ENCODE measurements around the gene SND1. TPM values are rescaled to one million over a fixed set of nuclear protein-coding genes. Genes with fewer than 3 reads are reported as not detected.

The SND1 gene
- total and polyA plus RNA-seq, 12 donors = 58.9 to 266 (median 132) TPM

- no peaks in the 10 kb centered on the region for H3K9me3 ChIP-seq (replicated peaks in 1 of 3)
- intact Hi-C loops (cut with DNase I) = no loop called here
- no peak overlapping the region for H3K27ac ChIP-seq
- H3K27me3 ChIP-seq = no peaks in the 10 kb centered on the region
- H3K36me3 ChIP-seq (replicated peaks in 1 of 2) = no peaks in the 10 kb centered on the region
- TF ChIP-seq CTCF (IDR thresholded peaks at IDR 0.05) (no peak), POLR2A (IDR thresholded peaks at IDR 0.05) (no peak)
- no peak overlapping the region for H3K4me3 ChIP-seq
- H3K4me1 ChIP-seq (replicated peaks in 1 of 2) = peaks cover 13 to 45% of the 10 kb centered on the region in 2 donors
- WGBS, 4 donors = 85 to 89% (median 87%) methylated on average over 9 of the region's 9 CpGs
- DNase-seq = no peak
Measured at GRCh38 chr7:127892488-127893314, 240.7 kb downstream of the SND1 start.

DNA sequence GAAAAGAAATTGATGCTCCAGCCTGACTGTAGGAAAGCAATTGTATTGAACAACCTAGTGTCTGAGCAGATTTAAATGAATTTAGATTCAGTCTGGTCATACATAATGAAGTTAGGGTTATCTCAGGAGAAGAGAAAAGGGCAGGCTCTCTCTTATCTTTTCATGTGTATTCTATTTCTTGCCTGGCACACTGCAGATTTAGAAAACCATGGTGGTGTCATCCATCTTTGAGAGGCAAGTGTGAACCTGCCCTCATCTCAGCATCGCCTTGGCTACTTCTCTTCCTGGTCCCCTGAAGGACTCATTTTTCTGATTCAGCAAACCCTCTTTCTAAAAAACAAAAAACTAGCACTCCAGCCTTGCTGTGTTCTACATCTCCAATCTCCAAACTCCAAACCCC lies 241.6 kb downstream of the SND1 start:
- 57 to 77% (median 64%) methylated on average over 1 of the region's 1 CpG for WGBS, 4 donors
- DNase-seq = no peak
- H3K36me3 ChIP-seq (replicated peaks in 1 of 2) = no peaks in the 10 kb centered on the region
- TF ChIP-seq CTCF (IDR thresholded peaks at IDR 0.05) = no peak
- TF ChIP-seq POLR2A (IDR thresholded peaks at IDR 0.05) = no peak
- no peaks in the 10 kb centered on the region for H3K9me3 ChIP-seq (replicated peaks in 1 of 3)
- H3K4me1 ChIP-seq (replicated peaks in 1 of 2) = peaks cover 4 to 39% of the 10 kb centered on the region in 2 donors
- H3K27ac ChIP-seq = no peak overlapping the region
- intact Hi-C loops (cut with DNase I) = no loop called here
- no peaks in the 10 kb centered on the region for H3K27me3 ChIP-seq
- H3K4me3 ChIP-seq = no peak overlapping the region

GRCh38 chr7:127894588-127894987 lies 242.6 kb downstream of the SND1 start:
- H3K27me3 ChIP-seq = no peaks in the 10 kb centered on the region
- 96 to 98% (median 96%) methylated on average over 2 of the region's 2 CpGs for WGBS, 4 donors
- H3K27ac ChIP-seq = no peak overlapping the region
- H3K4me3 ChIP-seq = no peak overlapping the region
- no peak for TF ChIP-seq CTCF (IDR thresholded peaks at IDR 0.05)
- TF ChIP-seq POLR2A (IDR thresholded peaks at IDR 0.05) = no peak
- peaks cover 0 to 31% of the 10 kb centered on the region in 2 donors for H3K4me1 ChIP-seq (replicated peaks in 1 of 2)
- H3K36me3 ChIP-seq (replicated peaks in 1 of 2) = no peaks in the 10 kb centered on the region
- intact Hi-C loops (cut with DNase I) = no loop called here
- DNase-seq = no peak
- H3K9me3 ChIP-seq (replicated peaks in 1 of 3) = no peaks in the 10 kb centered on the region

- Histone ChIP-seq H3K36me3 (replicated peaks in 1 of 2) (no peaks in the 10 kb centered on the region), H3K4me1 (replicated peaks in 1 of 2) (peaks cover 0 to 32% of the 10 kb centered on the region in 2 donors), H3K27ac (no peak overlapping the region), H3K9me3 (replicated peaks in 1 of 3) (no peaks in the 10 kb centered on the region), H3K4me3 (no peak overlapping the region), H3K27me3 (no peaks in the 10 kb centered on the region)
- no peak for TF ChIP-seq CTCF (IDR thresholded peaks at IDR 0.05)
- WGBS, 4 donors = 93 to 97% (median 94%) methylated on average over 7 of the region's 7 CpGs
- intact Hi-C loops (cut with DNase I) = no loop called here
- DNase-seq = no peak
Measured at GRCh38 chr7:127895360-127895759, 243.4 kb downstream of the SND1 start.
